Testis (tissue), 2 donors: Measurements from ENCODE around the gene SLC39A9.

Experiments used
- CTCF ChIP-seq, 3 experiments: fragments of 450-650 bp in 2 of 3; fragments of 200-600 bp in 1 of 3; sonication (generic) in 1 of 3; IDR thresholded peaks; one replicate each; pipeline ENCODE4 v1.5.1; 2016 to 2019; ENCODE audit warnings: antibody characterized with exemption in 3 of 3, mild to moderate bottlenecking in 2 of 3, moderate library complexity in 1 of 3
- POLR2A ChIP-seq: fragments of 450-650 bp; IDR thresholded peaks from one replicate; pipeline ENCODE4 v1.6.1; 2017; ENCODE audit warnings: antibody characterized with exemption, mild to moderate bottlenecking, moderate library complexity

GRCh38 chr14:69493038-69493437, 94.5 kb downstream of the SLC39A9 start:
- TF ChIP-seq CTCF (IDR thresholded peaks at IDR 0.05): no peak
- TF ChIP-seq POLR2A: no peak
